Frontal cortex (tissue), 4 donors: Measurements from ENCODE around the gene PBX1. TPM values are rescaled to one million over a fixed set of nuclear protein-coding genes. Genes with fewer than 3 reads are reported as not detected.
A peak's percentile ranks its signal among the peaks of the same experiment; 100 is the strongest.

Source experiments
- DNase-seq, 2 donors: peaks; one replicate each; pipeline ENCODE4 v3.0.0; 2012; ENCODE audit warnings: low spot score in 2 of 2
- FAIRE-seq: peaks from 2 replicates; lab custom pipeline; 2012; peaks lifted over from hg19 to GRCh38; lab: Jason Lieb, UNC
- total RNA-seq: library from RNA; depleted of rRNA; stranded (reverse); fragments of >200 nt; gene quantifications from one replicate; pipeline ENCODE4 v1.2.3, GENCODE V29; 2014
- donor health status: control.
- donor health status: control.
- donor health status: control.

The PBX1 gene
- total RNA-seq, 1 donor from 2014 or later, result 197 TPM

GRCh38 chr1:164735315-164736052, 176.5 kb downstream of the PBX1 start:
- FAIRE-seq, result no peak
- no peak for DNase-seq

- FAIRE-seq (no peak), DNase-seq (no peak)
Measured at GRCh38 chr1:164736137-164736536, 177.2 kb downstream of the PBX1 start.

- no peak for FAIRE-seq
- DNase-seq, result no peak
Measured at GRCh38 chr1:164739189-164739588, 180.2 kb downstream of the PBX1 start.

DNA sequence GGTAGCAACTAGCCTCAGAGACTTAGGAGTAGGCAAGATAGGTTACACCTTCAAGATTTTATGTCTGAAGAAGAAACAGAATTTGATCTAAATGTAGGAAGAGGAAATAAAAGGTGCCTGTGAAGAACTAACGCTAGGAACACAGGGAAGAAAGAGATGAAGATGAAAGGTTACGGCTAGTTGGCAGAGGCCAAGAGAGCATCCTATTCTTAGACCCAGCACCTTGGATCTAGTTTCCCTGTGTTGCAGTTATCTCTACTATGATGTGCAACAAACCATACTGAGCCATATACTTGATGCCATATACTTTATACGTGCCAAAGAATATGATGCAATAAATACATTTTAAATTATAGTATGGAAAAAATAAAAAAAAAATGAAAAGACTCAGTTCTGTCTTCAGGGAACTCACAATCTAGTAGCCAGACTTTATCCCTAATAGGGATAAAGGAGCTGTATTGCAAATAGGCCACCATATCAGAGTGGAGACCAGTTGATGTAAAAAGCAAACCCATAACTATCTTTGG, 181.1 kb downstream of the PBX1 start:
- no peak for FAIRE-seq
- no peak for DNase-seq

GRCh38 chr1:164742745-164743144, 183.8 kb downstream of the PBX1 start:
- FAIRE-seq (no peak), DNase-seq (no peak)

DNA sequence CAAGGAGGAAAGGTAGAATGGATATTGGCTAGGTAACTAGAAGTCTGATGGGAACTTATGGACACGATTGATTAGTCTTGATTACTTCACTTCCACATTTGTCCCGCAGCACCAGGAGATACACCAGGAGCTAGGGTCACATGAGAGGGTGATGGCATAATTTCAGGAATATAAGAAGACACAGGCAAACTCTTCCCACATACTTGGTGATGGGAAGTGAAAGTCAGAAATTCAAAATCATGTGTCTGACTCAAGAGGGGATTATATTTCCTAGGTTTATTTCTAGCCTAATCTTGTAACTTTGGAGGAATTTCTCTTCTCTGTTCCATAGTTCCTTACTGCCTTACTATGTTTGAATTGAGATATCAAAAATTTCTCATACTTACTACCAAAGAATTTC, 185.0 kb downstream of the PBX1 start:
- DNase-seq (no peak), FAIRE-seq (no peak)

GRCh38 chr1:164745736-164746135, 186.8 kb downstream of the PBX1 start:
- DNase-seq (no peak), FAIRE-seq (no peak)

- FAIRE-seq, result no peak
- no peak for DNase-seq
Measured at GRCh38 chr1:164746632-164747031, 187.6 kb downstream of the PBX1 start.

GRCh38 chr1:164748253-164748899, 189.4 kb downstream of the PBX1 start:
- FAIRE-seq, result no peak
- DNase-seq, result no peak

GRCh38 chr1:164753521-164754077, 194.6 kb downstream of the PBX1 start:
- DNase-seq (no peak), FAIRE-seq (no peak)

DNA sequence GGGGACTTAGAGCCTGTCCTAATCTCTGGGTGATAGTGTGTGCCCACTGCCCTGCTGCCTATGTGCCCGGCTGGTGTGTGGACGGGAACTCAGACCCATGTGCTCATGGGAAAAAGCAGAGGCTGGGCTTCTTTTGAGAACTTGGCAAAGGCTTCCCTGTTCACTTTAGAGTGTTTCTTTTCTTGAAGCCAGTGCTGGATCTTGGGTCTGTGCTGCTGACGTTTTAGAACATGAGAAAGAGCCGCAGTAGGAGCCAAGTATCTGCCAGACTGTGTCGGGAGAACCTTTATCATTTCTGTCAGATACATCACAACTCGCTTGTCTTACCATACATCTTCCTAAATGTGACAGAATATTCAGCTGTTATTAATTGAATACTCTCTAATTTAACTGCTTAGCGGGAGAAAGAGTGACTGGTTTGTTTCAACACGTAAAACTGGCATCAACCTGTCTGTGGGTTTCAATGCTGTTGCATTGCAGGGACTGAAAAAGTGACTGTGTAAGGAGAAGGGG, 195.2 kb downstream of the PBX1 start:
- FAIRE-seq, result no peak
- peak in 1 of 2 donors; percentile 32 for DNase-seq

DNA sequence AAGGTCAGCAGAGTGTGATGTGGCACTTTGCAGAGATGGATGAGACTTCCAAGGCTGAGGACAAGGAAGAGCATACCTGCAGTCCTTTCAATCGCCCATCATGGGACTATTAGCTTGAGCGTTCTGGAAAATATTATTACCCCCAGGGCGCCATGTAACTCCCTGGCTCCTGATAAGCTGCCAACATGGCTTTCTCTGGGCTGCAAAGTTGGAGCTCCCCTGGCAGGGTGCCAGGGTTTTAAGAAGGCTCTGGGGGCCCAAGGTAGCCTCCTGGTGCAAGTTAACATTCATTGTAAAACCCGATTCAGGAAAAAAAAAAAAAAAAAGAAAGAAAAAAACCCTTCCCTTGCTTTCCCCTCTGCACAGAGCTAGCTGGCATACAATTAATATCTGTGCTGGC, 196.7 kb downstream of the PBX1 start:
- FAIRE-seq, result no peak
- DNase-seq, result no peak

DNA sequence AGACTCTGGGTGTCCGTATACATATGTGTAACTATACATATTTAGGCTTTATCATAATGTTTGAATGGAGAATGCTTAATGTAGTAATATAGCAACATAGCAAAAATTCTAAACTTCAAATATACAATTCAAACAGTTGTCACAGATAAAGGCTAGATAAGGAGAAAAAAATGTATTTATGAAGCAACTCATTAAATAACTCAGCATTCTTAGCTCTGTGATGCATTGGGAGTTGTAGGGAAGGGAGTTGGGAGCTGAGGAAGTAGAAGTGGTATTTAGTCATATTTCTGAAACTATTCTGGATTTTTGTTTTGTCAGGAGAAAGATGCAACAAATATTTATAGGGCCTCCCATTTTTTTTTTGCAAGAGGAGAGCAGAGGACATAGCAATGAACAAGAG, 197.8 kb downstream of the PBX1 start:
- no peak for FAIRE-seq

DNA sequence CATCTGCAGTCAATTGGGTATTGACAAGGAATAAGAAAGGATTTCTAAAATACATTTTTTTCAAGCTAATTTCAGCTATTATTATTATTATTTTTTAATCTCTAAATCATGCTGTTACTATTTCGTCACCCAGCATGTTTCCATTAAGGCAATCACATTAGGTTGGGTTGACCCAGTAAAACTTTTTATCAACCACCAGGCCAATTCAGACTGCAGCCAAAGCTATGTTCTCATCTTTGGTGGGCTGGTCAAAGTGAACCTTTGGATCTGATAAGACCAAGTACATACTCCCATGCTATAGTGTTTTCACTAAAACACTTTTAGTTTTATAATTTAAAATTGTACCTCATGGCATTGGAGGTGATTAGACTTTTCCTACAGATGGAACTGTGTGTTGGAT, 198.6 kb downstream of the PBX1 start:
- no peak for FAIRE-seq

More for the DNA sequence above, 197.8 kb downstream of the PBX1 start:
- no peak for DNase-seq

DNA sequence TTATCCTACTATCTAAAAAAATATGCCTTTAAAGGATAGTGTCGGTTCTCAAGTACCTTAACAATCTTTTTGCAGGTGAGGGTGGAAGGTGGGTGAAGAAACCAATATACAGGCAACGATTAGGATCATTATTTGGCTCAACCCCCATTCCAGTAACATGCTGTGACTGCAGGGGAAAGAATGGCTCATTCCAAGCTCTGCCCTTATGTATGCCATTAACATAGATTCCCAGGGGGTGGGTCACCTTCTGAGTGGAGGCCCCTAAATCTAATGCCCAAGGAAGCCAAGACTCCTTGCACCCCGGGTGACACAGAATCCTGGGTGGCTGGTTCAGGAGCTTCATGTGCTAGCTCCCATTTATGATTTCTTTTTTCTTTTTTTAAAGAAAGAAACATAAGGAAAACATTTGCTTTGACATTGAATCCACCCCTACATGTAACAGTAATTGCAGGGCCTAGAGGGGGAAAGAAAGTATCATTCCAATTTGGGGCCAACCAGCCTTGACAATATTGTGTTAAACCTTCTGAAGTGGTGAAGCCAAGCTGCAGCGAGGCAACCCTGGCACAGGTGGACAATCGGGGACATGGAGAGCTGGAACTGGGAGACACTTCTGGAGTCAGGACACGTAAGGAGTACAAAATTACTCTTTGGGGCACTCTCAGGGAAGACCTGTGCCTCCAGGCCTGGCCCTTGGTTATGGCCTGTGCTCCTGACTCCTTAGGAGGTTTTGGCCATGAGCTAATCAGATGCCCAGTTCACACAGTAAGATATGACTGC, 200.3 kb downstream of the PBX1 start:
- DNase-seq, result no peak
- no peak for FAIRE-seq

More for the DNA sequence above, 198.6 kb downstream of the PBX1 start:
- no peak for DNase-seq

DNA sequence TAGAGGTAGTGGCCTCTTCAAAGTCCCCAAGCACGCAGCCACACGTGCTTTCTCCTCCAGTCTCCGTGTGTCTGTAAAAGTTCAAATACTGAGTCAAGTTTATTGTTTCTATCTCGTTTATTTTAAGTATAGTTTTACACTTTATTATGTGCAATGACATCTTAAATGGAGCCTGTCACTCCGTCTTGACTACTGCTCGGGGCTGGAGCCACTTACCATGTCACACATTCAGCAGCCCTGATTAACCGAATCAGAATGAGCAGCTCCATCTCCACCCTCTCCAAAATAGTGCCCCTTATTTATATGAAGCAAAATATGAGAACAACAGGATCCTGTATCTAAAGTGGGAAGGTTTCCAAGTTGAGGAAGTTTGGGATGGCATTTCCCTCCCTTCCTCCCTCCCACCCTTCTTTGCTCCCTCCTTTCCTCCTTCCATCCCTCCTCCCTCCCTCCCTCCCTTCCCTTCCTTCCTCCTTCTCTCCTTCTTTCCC, 201.0 kb downstream of the PBX1 start:
- no peak for DNase-seq
- FAIRE-seq, result no peak

DNA sequence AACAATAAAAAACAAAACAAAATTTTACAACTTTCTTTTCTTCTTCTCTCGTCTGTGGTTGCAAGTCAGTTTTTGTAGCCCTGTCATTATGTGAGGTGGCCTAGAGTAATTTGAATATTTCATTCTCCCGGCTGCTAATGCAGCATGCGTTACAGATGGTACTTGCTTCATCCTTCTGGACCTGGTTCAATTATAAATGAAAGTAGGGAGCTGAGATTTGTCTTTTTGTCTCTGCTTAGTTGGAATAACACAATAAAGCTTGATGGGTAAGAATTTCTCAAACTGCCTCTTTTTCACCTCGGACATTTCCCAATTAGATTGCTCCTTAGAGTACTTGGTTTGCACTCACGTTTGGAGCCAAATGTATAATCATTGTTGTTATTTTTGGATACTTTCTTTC, 201.6 kb downstream of the PBX1 start:
- FAIRE-seq, result no peak
- no peak for DNase-seq

DNA sequence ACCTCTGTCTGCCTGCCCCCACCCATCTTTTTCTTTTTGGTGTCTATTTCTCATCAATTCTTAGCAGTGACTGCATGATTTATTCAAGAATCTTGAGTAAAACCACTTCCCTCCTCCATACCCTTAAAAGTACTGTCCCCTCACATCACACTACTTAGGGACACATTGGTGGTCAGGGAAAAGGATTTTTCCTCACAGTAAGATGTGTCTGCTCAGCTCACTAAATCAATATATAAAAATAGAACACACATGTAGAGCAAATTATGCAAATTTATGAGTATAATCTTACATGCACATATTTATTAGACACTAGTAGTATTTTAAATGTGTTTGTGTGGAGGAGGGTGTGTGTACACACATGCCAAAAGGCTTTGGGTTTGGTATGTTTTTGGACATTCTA, 202.0 kb downstream of the PBX1 start:
- DNase-seq (no peak), FAIRE-seq (no peak)

DNA sequence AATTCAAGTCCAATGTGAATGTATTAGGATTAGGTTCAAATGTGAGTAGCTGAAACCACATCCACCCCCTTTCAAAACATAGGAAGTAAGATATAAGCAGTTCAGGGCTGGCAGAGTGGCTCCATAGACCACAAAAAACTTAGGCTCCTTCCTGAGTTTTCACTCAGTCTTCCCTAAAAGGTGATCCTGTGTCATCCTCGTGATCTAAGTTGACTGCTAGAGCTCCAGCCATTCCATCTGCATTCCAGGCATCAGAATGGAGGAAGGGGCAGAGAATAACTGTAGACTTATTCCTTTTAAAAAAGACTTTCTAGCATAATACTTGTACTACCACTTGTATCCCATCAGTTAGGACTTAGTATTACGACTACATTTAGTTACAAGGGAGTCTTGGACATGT, 204.1 kb downstream of the PBX1 start:
- DNase-seq (no peak), FAIRE-seq (no peak)

GRCh38 chr1:164764333-164764732, 205.3 kb downstream of the PBX1 start:
- DNase-seq, result no peak
- no peak for FAIRE-seq
